ENCODE data around the gene NAALADL1. TPM values are rescaled to one million over a fixed set of nuclear protein-coding genes. Genes with fewer than 3 reads are reported as not detected.

The NAALADL1 gene, protein sequence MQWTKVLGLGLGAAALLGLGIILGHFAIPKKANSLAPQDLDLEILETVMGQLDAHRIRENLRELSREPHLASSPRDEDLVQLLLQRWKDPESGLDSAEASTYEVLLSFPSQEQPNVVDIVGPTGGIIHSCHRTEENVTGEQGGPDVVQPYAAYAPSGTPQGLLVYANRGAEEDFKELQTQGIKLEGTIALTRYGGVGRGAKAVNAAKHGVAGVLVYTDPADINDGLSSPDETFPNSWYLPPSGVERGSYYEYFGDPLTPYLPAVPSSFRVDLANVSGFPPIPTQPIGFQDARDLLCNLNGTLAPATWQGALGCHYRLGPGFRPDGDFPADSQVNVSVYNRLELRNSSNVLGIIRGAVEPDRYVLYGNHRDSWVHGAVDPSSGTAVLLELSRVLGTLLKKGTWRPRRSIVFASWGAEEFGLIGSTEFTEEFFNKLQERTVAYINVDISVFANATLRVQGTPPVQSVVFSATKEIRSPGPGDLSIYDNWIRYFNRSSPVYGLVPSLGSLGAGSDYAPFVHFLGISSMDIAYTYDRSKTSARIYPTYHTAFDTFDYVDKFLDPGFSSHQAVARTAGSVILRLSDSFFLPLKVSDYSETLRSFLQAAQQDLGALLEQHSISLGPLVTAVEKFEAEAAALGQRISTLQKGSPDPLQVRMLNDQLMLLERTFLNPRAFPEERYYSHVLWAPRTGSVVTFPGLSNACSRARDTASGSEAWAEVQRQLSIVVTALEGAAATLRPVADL
- polyA plus RNA-seq (2011; rRNA removed) (25.4 and 38.7 TPM in 2 replicates), polyA minus RNA-seq (2011; rRNA and poly(A)+ RNA removed) (7.6 and 13.9 TPM in 2 replicates)

DNA sequence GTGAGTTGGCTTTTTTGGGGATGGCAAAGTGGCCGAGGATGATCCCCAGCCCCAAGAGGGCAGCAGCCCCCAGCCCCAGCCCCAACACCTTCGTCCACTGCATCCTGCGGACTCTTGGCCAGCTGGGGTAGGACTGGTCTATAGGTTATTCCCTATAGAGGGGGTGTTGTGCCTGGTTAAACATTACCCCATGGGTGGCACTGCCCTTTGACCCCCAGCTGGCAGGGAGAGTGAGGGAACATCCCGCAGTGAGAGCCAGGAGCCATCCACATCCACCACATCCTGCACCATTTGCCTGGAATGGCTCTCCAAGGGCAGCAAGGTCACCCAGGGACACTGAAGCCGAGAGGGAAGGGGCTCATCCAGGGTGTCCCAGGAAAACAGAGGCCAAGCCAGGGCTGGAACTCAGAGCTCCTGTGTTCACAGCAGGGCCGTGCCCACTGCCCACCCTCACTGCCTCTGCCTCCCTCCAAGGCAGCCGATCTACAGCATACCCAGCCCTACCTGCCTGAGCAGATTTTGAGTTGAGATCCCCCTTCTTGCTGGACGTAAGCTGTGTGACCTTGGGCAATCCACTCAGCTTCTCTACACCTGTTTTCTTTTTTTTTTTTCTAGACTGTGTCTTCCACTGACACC lies at the start of gene NAALADL1:
Gene NAALADL1, minus strand, starts transcription at position 135 of the 636 bp plus-strand sequence. Its CDS starts 32 bp downstream, at position 103.
- Histone ChIP-seq H3K27me3 (ENCODE audit: control insufficient read depth, insufficient read depth, low read length) (0 out of 2 replicates have a peak, but pooled peaks cover 3% of the 10 kb centered on the region), H3K4me3 (ENCODE audit: low read depth, low read length) (no peak within 1 kb of the TSS), H3K36me3 (ENCODE audit: control insufficient read depth, insufficient read depth, low read length) (no peaks in the 10 kb centered on the region)
- DNase-seq (ENCODE audit: low read depth) = no peak
- TF ChIP-seq, protein P1, sequence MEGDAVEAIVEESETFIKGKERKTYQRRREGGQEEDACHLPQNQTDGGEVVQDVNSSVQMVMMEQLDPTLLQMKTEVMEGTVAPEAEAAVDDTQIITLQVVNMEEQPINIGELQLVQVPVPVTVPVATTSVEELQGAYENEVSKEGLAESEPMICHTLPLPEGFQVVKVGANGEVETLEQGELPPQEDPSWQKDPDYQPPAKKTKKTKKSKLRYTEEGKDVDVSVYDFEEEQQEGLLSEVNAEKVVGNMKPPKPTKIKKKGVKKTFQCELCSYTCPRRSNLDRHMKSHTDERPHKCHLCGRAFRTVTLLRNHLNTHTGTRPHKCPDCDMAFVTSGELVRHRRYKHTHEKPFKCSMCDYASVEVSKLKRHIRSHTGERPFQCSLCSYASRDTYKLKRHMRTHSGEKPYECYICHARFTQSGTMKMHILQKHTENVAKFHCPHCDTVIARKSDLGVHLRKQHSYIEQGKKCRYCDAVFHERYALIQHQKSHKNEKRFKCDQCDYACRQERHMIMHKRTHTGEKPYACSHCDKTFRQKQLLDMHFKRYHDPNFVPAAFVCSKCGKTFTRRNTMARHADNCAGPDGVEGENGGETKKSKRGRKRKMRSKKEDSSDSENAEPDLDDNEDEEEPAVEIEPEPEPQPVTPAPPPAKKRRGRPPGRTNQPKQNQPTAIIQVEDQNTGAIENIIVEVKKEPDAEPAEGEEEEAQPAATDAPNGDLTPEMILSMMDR (IDR thresholded peaks at IDR 0.05; ENCODE audit: insufficient read depth, low read depth, low read length) = no peak
- ChIA-PET CTCF (interaction anchor here (0.8 to 1.2 kb wide), 2 partner anchors 9 to 18 kb away, joined by 3 read pairs; no protein-coding TSS in a partner anchor), POLR2A (interaction anchor here (0.6 kb wide), 1 partner anchor 35 kb away, joined by 4 read pairs; no protein-coding TSS in a partner anchor)

DNA sequence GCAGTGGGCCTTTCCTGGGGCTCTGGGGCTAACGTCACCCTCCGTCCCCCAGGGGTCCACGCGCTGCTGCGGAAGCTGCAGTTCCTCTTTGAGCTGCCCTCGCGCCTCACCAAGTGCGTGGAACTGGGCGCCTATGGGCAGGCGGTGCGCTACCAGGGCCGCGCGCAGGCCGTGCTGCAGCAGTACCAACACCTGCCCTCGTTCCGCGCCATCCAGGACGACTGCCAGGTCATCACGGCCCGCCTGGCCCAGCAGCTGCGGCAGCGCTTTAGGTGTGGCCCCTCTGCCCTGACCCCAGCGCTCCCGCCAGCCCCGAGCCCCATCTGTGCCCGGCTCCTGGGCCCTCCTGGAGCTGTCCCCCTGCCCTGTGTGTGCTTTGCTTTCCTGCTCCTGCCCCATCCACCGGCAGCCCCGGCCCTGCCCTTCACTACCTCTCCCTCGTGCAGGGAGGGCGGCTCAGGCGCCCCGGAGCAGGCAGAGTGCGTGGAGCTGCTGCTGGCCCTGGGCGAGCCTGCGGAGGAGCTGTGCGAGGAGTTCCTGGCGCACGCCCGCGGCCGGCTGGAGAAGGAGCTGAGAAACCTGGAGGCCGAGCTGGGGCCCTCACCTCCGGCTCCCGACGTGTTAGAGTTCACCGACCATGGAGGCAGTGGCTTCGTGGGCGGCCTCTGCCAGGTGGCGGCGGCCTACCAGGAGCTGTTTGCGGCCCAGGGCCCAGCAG lies 49.6 kb upstream of the NAALADL1 start:
- ChIA-PET POLR2A (no interaction called here), CTCF (interaction anchor here (1.5 to 7.2 kb wide), 4 partner anchors 10 to 93 kb away, joined by 3 to 152 read pairs (median 14); partner anchors contain the start of genes ARL2, FAU, MRPL49 and VPS51)

DNA sequence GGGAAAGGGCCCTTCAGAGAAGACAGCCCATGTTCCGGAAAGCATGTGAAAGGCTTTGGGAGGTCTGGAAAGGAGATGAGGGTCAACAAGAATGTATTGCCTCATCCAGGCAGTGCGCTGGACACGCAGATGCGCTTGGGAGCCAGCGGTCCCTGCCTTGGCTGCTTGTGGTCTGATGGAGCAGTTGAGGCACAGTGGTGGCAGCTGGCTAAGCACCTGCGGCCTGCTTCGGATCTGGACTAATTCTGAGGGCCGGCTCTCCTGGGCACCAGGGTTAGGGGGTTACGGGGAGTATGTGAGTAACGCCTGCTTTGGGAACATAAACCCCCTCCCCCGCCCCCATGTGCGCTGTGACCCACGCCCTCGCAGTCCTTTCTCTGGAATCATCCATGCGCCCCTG lies 48.7 kb upstream of the NAALADL1 start:
- no peaks in the 10 kb centered on the region for H3K27me3 ChIP-seq (ENCODE audit: control insufficient read depth, insufficient read depth, low read length)
- H3K36me3 ChIP-seq (ENCODE audit: control insufficient read depth, insufficient read depth, low read length) = peaks cover 7% of the 10 kb centered on the region; the same call in 1 of the 2 replicates
- ChIA-PET CTCF (interaction anchor here (1.6 to 7.2 kb wide), 2 partner anchors 12 to 15 kb away, joined by 3 to 152 read pairs; partner anchors contain the start of genes FAU, MRPL49 and VPS51), POLR2A (no interaction called here)
- DNase-seq (ENCODE audit: low read depth) = no peak
- no peak overlapping the region for H3K4me3 ChIP-seq (ENCODE audit: low read depth, low read length)
- TF ChIP-seq, protein P1 (IDR thresholded peaks at IDR 0.05; ENCODE audit: insufficient read depth, low read depth, low read length) = no peak

More for the DNA sequence above, 49.6 kb upstream of the NAALADL1 start:
- Histone ChIP-seq H3K4me3 (ENCODE audit: low read depth, low read length) (no peak overlapping the region), H3K27me3 (ENCODE audit: control insufficient read depth, insufficient read depth, low read length) (no peaks in the 10 kb centered on the region), H3K36me3 (ENCODE audit: control insufficient read depth, insufficient read depth, low read length) (peaks cover 7% of the 10 kb centered on the region; the same call in 1 of the 2 replicates)
- TF ChIP-seq, protein P1 (IDR thresholded peaks at IDR 0.05; ENCODE audit: insufficient read depth, low read depth, low read length) = no peak
- DNase-seq (ENCODE audit: low read depth) = no peak

DNA sequence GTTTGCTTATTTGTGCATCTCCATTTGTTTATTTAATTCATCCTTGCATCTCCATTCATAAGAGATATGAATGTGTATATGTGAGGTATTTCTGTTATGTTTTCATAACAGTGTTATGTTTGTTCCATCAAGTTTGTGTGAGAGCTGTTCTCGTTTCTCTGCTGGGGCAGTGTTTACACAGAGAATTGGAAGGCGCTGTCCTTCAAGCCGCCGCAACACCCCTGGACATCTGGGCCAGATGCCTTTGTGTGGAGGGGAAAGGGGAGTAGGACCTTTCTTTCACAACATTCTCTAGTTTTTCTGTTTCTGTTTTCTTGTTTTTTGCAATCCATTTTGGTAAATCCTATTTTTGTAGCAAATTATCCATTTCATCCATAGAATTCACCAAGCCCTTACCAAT lies 46.3 kb upstream of the NAALADL1 start:
- no peak for DNase-seq (ENCODE audit: low read depth)
- H3K4me3 ChIP-seq (ENCODE audit: low read depth, low read length) = no peak overlapping the region
- H3K27me3 ChIP-seq (ENCODE audit: control insufficient read depth, insufficient read depth, low read length) = no peaks in the 10 kb centered on the region
- TF ChIP-seq, protein P1 (IDR thresholded peaks at IDR 0.05; ENCODE audit: insufficient read depth, low read depth, low read length) = no peak
- H3K36me3 ChIP-seq (ENCODE audit: control insufficient read depth, insufficient read depth, low read length) = peaks cover 7% of the 10 kb centered on the region; the same call in 1 of the 2 replicates
- CTCF ChIA-PET = interaction anchor here (0.8 to 3.4 kb wide), 3 partner anchors 8 to 261 kb away, joined by 4 to 17 read pairs (median 6); partner anchors contain the start of genes TM7SF2 and ZNHIT2
- POLR2A ChIA-PET = no interaction called here

Data from BJ (cell line).